ENCODE data around the gene ZC3H12D.
A peak's percentile ranks its signal among the peaks of the same experiment; 100 is the strongest.

The ZC3H12D gene

DNA sequence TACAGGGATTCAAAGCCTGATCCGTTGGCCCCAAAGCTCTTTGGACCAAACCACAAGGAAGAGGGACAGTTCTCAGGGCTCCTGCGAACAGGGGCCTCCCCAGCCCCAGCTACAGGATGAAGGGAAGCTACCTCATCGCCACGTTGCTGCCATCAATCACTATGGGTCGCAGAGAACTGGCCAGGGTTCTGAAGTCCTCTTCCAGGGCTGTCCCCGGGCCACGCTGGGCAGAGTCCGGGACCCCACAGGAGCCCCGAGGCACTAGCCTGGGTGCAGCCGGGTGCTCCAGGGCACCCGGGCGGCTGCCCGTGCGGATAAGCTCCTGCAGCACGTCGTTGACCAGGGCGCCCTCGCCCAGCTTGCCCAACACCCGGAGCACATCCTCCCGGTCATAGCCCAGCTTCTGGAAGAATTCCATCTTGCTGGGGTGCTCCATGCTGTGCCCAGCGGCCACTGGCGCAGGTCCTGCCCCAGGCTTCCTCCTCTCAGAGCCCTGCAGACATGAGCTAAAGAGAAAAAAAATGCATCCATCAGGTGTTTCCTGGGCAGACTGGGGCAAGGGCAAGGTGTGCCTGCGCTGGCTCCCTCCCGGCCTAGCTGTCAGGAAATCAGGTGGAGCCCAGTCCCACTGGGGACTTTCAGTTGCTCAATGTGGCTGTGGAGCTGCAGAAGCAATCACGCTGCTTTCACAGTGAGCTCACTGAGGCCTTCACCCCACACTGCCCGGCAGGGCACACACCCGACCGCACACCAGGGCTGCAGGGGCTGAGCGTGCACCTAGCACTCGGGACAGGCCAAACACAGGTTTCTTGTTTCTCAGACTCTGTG, 10.5 kb downstream of the ZC3H12D start (continued):
- TF ChIP-seq, protein P1, sequence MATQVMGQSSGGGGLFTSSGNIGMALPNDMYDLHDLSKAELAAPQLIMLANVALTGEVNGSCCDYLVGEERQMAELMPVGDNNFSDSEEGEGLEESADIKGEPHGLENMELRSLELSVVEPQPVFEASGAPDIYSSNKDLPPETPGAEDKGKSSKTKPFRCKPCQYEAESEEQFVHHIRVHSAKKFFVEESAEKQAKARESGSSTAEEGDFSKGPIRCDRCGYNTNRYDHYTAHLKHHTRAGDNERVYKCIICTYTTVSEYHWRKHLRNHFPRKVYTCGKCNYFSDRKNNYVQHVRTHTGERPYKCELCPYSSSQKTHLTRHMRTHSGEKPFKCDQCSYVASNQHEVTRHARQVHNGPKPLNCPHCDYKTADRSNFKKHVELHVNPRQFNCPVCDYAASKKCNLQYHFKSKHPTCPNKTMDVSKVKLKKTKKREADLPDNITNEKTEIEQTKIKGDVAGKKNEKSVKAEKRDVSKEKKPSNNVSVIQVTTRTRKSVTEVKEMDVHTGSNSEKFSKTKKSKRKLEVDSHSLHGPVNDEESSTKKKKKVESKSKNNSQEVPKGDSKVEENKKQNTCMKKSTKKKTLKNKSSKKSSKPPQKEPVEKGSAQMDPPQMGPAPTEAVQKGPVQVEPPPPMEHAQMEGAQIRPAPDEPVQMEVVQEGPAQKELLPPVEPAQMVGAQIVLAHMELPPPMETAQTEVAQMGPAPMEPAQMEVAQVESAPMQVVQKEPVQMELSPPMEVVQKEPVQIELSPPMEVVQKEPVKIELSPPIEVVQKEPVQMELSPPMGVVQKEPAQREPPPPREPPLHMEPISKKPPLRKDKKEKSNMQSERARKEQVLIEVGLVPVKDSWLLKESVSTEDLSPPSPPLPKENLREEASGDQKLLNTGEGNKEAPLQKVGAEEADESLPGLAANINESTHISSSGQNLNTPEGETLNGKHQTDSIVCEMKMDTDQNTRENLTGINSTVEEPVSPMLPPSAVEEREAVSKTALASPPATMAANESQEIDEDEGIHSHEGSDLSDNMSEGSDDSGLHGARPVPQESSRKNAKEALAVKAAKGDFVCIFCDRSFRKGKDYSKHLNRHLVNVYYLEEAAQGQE (tag by site-specific recombination; IDR thresholded peaks at IDR 0.05) = peak; percentile 85
- TF ChIP-seq ZNF585B (tag by site-specific recombination; IDR thresholded peaks at IDR 0.05) (no peak), RBAK (tag by site-specific recombination; IDR thresholded peaks at IDR 0.05) (no peak), ZSCAN30 (tag by site-specific recombination; IDR thresholded peaks at IDR 0.05) (no peak)
- TF ChIP-seq, protein P2, sequence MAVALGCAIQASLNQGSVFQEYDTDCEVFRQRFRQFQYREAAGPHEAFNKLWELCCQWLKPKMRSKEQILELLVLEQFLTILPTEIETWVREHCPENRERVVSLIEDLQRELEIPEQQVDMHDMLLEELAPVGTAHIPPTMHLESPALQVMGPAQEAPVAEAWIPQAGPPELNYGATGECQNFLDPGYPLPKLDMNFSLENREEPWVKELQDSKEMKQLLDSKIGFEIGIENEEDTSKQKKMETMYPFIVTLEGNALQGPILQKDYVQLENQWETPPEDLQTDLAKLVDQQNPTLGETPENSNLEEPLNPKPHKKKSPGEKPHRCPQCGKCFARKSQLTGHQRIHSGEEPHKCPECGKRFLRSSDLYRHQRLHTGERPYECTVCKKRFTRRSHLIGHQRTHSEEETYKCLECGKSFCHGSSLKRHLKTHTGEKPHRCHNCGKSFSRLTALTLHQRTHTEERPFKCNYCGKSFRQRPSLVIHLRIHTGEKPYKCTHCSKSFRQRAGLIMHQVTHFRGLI (tag by site-specific recombination; IDR thresholded peaks at IDR 0.05) = no peak

DNA sequence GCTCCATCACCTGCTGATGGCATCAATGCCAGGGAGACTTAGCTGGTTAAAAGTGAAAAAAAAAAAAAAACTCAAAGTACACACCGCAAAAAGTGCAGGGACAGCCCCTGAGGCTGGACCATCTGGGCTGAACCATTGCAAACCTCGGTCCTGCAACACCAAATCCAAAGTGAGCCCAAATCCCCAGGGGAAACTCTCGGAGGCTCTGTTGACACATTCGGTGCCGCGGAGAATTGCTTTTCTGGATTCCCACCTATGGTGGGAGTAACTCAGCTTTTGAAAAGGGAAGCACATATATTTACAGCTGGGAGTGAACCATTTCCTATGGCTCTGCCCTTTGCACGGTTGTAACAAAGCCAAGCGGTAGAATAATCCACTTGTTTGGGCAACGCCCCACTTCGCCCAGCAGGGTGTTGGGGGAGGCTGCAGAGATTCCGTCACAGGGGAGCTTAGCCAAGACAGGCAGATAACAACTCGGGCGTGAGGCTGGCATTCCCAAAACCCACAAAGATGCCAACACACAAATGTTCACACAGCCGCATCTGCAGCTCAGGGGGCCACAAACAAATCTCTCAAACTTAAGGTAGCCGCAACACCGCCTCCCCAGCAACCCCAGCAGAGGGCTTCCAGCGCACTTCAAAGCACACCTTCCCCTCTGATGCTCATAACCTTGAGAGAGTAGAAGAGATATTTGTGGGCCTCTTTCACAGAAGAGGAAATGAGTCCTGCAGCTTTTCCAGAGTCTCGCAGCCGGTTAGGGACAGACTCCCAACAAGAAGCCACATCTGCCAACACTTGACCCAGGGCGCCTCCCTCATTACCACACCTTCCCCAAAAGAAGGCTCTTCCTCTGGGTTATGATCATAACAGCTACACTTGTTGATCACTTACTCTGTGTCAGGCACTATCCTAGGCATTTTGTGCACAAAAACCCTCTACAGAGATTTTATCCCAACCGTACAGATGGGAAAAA, 11.4 kb downstream of the ZC3H12D start:
- CTCF ChIA-PET = interaction anchor here (1.0 to 1.5 kb wide), 4 partner anchors 30 to 445 kb away, joined by 3 to 6 read pairs (median 4); no protein-coding TSS in a partner anchor
- POLR2A ChIA-PET = interaction anchor here (0.5 kb wide), 1 partner anchor 1975 kb away, joined by 3 read pairs; no protein-coding TSS in a partner anchor
- Histone ChIP-seq H3K9me3 (ENCODE audit: control insufficient read depth, insufficient read depth, low read depth, low read length) (no peaks in the 10 kb centered on the region), H3K4me1 (ENCODE audit: control insufficient read depth, insufficient read depth, low read length) (peaks cover 9% of the 10 kb centered on the region), H3K27ac (ENCODE audit: extremely low read depth, low read depth, low read length) (no peak overlapping the region), H3K36me3 (ENCODE audit: control insufficient read depth in 2 of 2, insufficient read depth in 1 of 2, low read length in 2 of 2) (no peaks in the 10 kb centered on the region), H3K4me3 (ENCODE audit: low read depth, low read length) (no peak overlapping the region)
- TF ChIP-seq KLF7 (tag by site-specific recombination; IDR thresholded peaks at IDR 0.05; ENCODE audit: borderline replicate concordance) (peak; percentile 95), ZIC2 (tag by site-specific recombination; IDR thresholded peaks at IDR 0.05) (peak; percentile 88), SP3 (tag by site-specific recombination; IDR thresholded peaks at IDR 0.05) (0 out of 2 replicates have a peak, but pooled peaks have one; percentile 23), ZNF223 (tag by site-specific recombination; IDR thresholded peaks at IDR 0.05) (no peak), ZSCAN16 (tag by site-specific recombination; IDR thresholded peaks at IDR 0.05) (peak; percentile 91), ZFHX2 (tag by site-specific recombination; conservative IDR thresholded peaks at IDR 0.05) (peak; percentile 30; the same call in 1 of the 2 replicates), ZNF560 (tag by site-specific recombination; IDR thresholded peaks at IDR 0.05; ENCODE audit: borderline replicate concordance) (no peak), ZNF747 (tag by site-specific recombination; IDR thresholded peaks at IDR 0.05) (no peak), SCRT1 (tag by site-specific recombination; IDR thresholded peaks at IDR 0.05; ENCODE audit: borderline replicate concordance) (no peak), GFI1B (tag by site-specific recombination; IDR thresholded peaks at IDR 0.05) (0 out of 2 replicates have a peak, but pooled peaks have one; percentile 53), ZSCAN30 (tag by site-specific recombination; IDR thresholded peaks at IDR 0.05) (peak; percentile 36; the same call in 1 of the 2 replicates)
- TF ChIP-seq, protein P3, sequence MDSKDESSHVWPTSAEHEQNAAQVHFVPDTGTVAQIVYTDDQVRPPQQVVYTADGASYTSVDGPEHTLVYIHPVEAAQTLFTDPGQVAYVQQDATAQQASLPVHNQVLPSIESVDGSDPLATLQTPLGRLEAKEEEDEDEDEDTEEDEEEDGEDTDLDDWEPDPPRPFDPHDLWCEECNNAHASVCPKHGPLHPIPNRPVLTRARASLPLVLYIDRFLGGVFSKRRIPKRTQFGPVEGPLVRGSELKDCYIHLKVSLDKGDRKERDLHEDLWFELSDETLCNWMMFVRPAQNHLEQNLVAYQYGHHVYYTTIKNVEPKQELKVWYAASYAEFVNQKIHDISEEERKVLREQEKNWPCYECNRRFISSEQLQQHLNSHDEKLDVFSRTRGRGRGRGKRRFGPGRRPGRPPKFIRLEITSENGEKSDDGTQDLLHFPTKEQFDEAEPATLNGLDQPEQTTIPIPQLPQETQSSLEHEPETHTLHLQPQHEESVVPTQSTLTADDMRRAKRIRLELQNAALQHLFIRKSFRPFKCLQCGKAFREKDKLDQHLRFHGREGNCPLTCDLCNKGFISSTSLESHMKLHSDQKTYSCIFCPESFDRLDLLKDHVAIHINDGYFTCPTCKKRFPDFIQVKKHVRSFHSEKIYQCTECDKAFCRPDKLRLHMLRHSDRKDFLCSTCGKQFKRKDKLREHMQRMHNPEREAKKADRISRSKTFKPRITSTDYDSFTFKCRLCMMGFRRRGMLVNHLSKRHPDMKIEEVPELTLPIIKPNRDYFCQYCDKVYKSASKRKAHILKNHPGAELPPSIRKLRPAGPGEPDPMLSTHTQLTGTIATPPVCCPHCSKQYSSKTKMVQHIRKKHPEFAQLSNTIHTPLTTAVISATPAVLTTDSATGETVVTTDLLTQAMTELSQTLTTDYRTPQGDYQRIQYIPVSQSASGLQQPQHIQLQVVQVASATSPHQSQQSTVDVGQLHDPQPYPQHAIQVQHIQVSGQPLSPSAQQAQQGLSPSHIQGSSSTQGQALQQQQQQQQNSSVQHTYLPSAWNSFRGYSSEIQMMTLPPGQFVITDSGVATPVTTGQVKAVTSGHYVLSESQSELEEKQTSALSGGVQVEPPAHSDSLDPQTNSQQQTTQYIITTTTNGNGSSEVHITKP (tag by site-specific recombination; IDR thresholded peaks at IDR 0.05) = peak; percentile 99
- TF ChIP-seq, protein P4, sequence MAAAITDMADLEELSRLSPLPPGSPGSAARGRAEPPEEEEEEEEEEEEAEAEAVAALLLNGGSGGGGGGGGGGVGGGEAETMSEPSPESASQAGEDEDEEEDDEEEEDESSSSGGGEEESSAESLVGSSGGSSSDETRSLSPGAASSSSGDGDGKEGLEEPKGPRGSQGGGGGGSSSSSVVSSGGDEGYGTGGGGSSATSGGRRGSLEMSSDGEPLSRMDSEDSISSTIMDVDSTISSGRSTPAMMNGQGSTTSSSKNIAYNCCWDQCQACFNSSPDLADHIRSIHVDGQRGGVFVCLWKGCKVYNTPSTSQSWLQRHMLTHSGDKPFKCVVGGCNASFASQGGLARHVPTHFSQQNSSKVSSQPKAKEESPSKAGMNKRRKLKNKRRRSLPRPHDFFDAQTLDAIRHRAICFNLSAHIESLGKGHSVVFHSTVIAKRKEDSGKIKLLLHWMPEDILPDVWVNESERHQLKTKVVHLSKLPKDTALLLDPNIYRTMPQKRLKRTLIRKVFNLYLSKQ (tag by site-specific recombination; IDR thresholded peaks at IDR 0.05; ENCODE audit: borderline replicate concordance) = no peak
- TF ChIP-seq, protein P5, sequence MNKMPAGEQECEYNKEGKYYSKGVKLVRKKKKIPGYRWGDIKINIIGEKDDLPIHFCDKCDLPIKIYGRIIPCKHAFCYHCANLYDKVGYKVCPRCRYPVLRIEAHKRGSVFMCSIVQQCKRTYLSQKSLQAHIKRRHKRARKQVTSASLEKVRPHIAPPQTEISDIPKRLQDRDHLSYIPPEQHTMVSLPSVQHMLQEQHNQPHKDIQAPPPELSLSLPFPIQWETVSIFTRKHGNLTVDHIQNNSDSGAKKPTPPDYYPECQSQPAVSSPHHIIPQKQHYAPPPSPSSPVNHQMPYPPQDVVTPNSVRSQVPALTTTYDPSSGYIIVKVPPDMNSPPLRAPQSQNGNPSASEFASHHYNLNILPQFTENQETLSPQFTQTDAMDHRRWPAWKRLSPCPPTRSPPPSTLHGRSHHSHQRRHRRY (tag by site-specific recombination; IDR thresholded peaks at IDR 0.05) = no peak

Measured in HEK293 (cell line).